SK-N-SH (cell line): ENCODE data around the gene PRICKLE1. TPM values are rescaled to one million over a fixed set of nuclear protein-coding genes. Genes with fewer than 3 reads are reported as not detected.

ENCODE experiments used
- CTCF ChIA-PET: fragments of 300-600, 350-600 bp; formaldehyde crosslinking; extraction: SDS; loops from one replicate; lab custom pipeline; 2021; lab: Yijun Ruan, JAX
- POLR2A ChIA-PET: fragments of 350-600 bp; sonication (Branson Sonifier 250); formaldehyde crosslinking; extraction: SDS; loops from one replicate; lab custom pipeline; 2020; ENCODE audit warnings: antibody characterized with exemption, inconsistent platforms; lab: Yijun Ruan, JAX
- DNase-seq: peaks from one replicate; pipeline ENCODE4 v3.0.0; 2012
- H2AFZ ChIP-seq: fragments of 200-600 bp; sonication (generic); 2 replicates; pipeline ENCODE4 v1.8.1; 2016; ENCODE audit warnings: antibody characterized with exemption, mild to moderate bottlenecking, low read depth
- H3F3A ChIP-seq: fragments of 200-600 bp; sonication (generic); replicated peaks from 2 replicates; pipeline ENCODE3; 2016; ENCODE audit warnings: antibody characterized with exemption, mild to moderate bottlenecking; ENCODE audit not compliant: insufficient read depth
- H3K27ac ChIP-seq, 2 experiments: fragments of 200-500 bp in 1 of 2; fragments of 200-600 bp in 1 of 2; sonication (Bioruptor generic) in 1 of 2; sonication (generic), shearing (Covaris generic) in 1 of 2; 2 replicates each; pipeline versions ENCODE4 v1.5.1 to v1.6.1; 2014 to 2016; ENCODE audit warnings: low read depth in 2 of 2, inconsistent platforms in 1 of 2, low read length in 1 of 2, mild to moderate bottlenecking in 1 of 2, mixed read lengths in 1 of 2
- H3K27me3 ChIP-seq: fragments of 200-600 bp; sonication (generic), shearing (Covaris generic); 2 replicates; pipeline ENCODE4 v1.6.1; 2016; ENCODE audit warnings: mixed run types; ENCODE audit not compliant: insufficient read depth
- H3K36me3 ChIP-seq, 2 experiments: fragments of 200-500 bp in 1 of 2; fragments of 200-600 bp in 1 of 2; sonication (Bioruptor generic) in 1 of 2; sonication (generic) in 1 of 2; replicated peaks in 1 of 2; 2 replicates each; pipeline versions ENCODE3 to v1.5.1; 2014 to 2016; ENCODE audit warnings: low read length in 1 of 2, mild to moderate bottlenecking in 1 of 2; ENCODE audit not compliant: insufficient read depth in 2 of 2, control insufficient read depth in 1 of 2
- H3K4me1 ChIP-seq, 2 experiments: fragments of 200-500 bp in 1 of 2; fragments of 200-600 bp in 1 of 2; sonication (Bioruptor generic) in 1 of 2; sonication (generic), shearing (Covaris generic) in 1 of 2; 2 replicates each; pipeline versions ENCODE4 v1.5.1 to v1.6.1; 2014 to 2016; ENCODE audit warnings: low read depth in 1 of 2, low read length in 1 of 2, mixed run types in 1 of 2; ENCODE audit not compliant: insufficient read depth in 2 of 2, control insufficient read depth in 1 of 2
- H3K4me2 ChIP-seq: fragments of 200-600 bp; sonication (generic), shearing (Covaris generic); 2 replicates; pipeline ENCODE4 v1.6.1; 2017; ENCODE audit warnings: mixed run types
- H3K4me3 ChIP-seq, 2 experiments: fragments of 200-500 bp in 1 of 2; fragments of 200-600 bp in 1 of 2; sonication (Bioruptor generic) in 1 of 2; sonication (generic), shearing (Covaris generic) in 1 of 2; 2 replicates each; pipeline versions ENCODE4 v1.5.1 to v1.8.1; 2014 to 2016; ENCODE audit warnings: low read depth in 2 of 2, inconsistent platforms in 1 of 2, low read length in 1 of 2, mild to moderate bottlenecking in 1 of 2, mixed read lengths in 1 of 2, moderate library complexity in 1 of 2
- H3K79me2 ChIP-seq: fragments of 200-600 bp; sonication (generic); 2 replicates; pipeline ENCODE4 v1.8.1; 2017; ENCODE audit warnings: mild to moderate bottlenecking; ENCODE audit not compliant: insufficient read depth
- H3K9ac ChIP-seq: fragments of 200-600 bp; sonication (generic); 2 replicates; pipeline ENCODE4 v1.6.1; 2017; ENCODE audit warnings: mixed run types
- H3K9me2 ChIP-seq: fragments of 200-600 bp; sonication (generic); 2 replicates; pipeline ENCODE4 v1.6.1; 2017; ENCODE audit warnings: mixed run types
- H3K9me3 ChIP-seq: fragments of 200-600 bp; sonication (generic); 2 replicates; pipeline ENCODE4 v1.6.1; 2017; ENCODE audit warnings: mixed run types, mild to moderate bottlenecking, moderate library complexity
- H4K20me1 ChIP-seq: fragments of 200-600 bp; sonication (generic); 2 replicates; pipeline ENCODE4 v1.6.1; 2017; ENCODE audit warnings: mild to moderate bottlenecking, mixed run types; ENCODE audit not compliant: insufficient read depth
- ELF1 ChIP-seq: IDR thresholded peaks from 2 replicates; pipeline ENCODE4 v1.4.0; 2012
- FOXJ3 ChIP-seq: sonication (generic); formaldehyde crosslinking; IDR thresholded peaks from 2 replicates; pipeline ENCODE4 v1.5.1; 2020; ENCODE audit warnings: mild to moderate bottlenecking, missing genetic modification reagents
- GABPA ChIP-seq: IDR thresholded peaks from 2 replicates; pipeline ENCODE4 v1.4.0; 2012; ENCODE audit warnings: low read depth, mild to moderate bottlenecking
- GATA2 ChIP-seq: sonication (generic); formaldehyde crosslinking; IDR thresholded peaks from 2 replicates; pipeline ENCODE4 v1.5.0; 2020; ENCODE audit warnings: mild to moderate bottlenecking, missing genetic modification reagents
- JUND ChIP-seq: IDR thresholded peaks from 2 replicates; pipeline ENCODE4 v1.4.0; 2012
- MEF2A ChIP-seq: IDR thresholded peaks from 2 replicates; pipeline ENCODE4 v1.4.0; 2012; ENCODE audit warnings: low read depth, borderline replicate concordance
- MXI1 ChIP-seq: IDR thresholded peaks from 2 replicates; pipeline ENCODE4 v1.6.1; 2012; ENCODE audit warnings: mild to moderate bottlenecking, low read depth, low read length, improper control_type of control experiment
- NFIC ChIP-seq: IDR thresholded peaks from 2 replicates; pipeline ENCODE4 v1.4.0; 2012; ENCODE audit warnings: borderline replicate concordance
- NRF1 ChIP-seq: IDR thresholded peaks from 2 replicates; pipeline ENCODE4 v1.6.1; 2012; ENCODE audit warnings: low read depth, mild to moderate bottlenecking, low read length
- PBX3 ChIP-seq: IDR thresholded peaks from 2 replicates; pipeline ENCODE4; 2012
- RAD21 ChIP-seq: IDR thresholded peaks from 2 replicates; pipeline ENCODE4 v1.6.1; 2012; ENCODE audit warnings: mild to moderate bottlenecking, low read length
- SIN3A ChIP-seq: IDR thresholded peaks from 2 replicates; pipeline ENCODE4 v1.6.1; 2012; ENCODE audit warnings: low read depth, mild to moderate bottlenecking, low read length, moderate library complexity, borderline replicate concordance
- USF1 ChIP-seq: IDR thresholded peaks from 2 replicates; pipeline ENCODE4 v1.4.0; 2012; ENCODE audit warnings: low read depth, borderline replicate concordance
- ZBTB33 ChIP-seq: IDR thresholded peaks from 2 replicates; pipeline ENCODE4 v1.4.0; 2012; ENCODE audit warnings: low read depth, borderline replicate concordance
- WGBS: methylation state at CpG from one replicate; pipeline ENCODE4 v1.1.6; 2017; ENCODE audit warnings: low lambda C conversion rate; 5-methylcytosine and 5-hydroxymethylcytosine counted together
- polyA plus RNA-seq, 3 experiments: library from polyadenylated mRNA; depleted of rRNA; stranded (reverse); fragments of >200 nt; gene quantifications; 2 replicates each; pipeline ENCODE4 v1.2.3, GENCODE V29; 2012
- TF ChIP-seq, protein P1 (sequence below): fragments of 200-600 bp; sonication (generic); IDR thresholded peaks from 2 replicates; pipeline ENCODE4 v1.6.1; 2017; ENCODE audit warnings: antibody characterized with exemption, mild to moderate bottlenecking, moderate library complexity
- TF ChIP-seq, protein P2 (sequence below): fragments of 150-350 bp; IDR thresholded peaks from 2 replicates; pipeline ENCODE4 v1.6.1; 2016; ENCODE audit warnings: mild to moderate bottlenecking, low read depth, low read length

The PRICKLE1 gene
- polyA plus RNA-seq, 1 of the 3 experiments (the other 2 are of a cell fraction), result 1.2 TPM

DNA sequence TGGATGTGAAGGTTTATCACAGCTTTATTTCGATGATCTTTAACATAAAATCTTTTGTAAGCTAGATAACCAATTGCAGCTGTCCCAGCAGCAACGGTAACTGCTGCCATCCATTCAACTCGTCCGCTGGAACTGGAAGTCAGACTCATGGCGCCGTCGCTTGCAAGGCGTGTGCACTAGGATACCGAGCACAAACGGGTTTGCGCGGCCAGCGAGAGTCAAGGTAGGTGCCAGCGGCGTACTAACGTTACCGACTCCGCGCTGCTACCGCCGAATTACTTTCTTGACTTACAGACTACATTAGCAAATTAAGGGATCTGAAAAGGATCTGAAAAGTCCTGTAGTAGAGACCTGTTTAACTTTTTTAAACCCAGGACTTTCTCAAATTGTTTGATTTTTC, 47.4 kb upstream of the PRICKLE1 start (continued):
- no peak for TF ChIP-seq USF1
- TF ChIP-seq GABPA, result no peak
- TF ChIP-seq FOXJ3 (CRISPR knock-in tag), result no peak
- no peak for TF ChIP-seq RAD21

DNA sequence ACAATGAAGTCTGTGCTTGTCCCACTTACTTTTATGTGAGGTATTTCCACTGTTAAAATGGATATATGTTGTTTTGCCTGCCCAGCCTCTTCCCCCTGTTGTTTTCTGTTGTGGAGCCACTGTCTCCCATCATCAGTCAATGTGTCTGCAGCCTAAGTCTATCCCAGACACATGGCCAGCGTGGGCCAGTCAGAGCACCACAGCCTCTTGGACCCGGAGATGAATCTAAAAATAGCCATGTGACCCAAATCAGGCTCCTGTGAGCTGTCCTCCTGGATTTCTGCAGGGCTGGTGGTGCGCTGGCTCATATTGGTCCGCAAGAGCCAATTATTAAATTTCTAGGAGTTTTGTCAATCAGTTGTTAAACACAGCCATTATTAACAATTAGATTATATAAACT, 44.0 kb upstream of the PRICKLE1 start:
- Histone ChIP-seq H3K36me3 (no peaks in the 10 kb centered on the region), H4K20me1 (no peaks in the 10 kb centered on the region), H2AFZ (no peak overlapping the region), H3F3A (no peaks in the 10 kb centered on the region), H3K27me3 (no peaks in the 10 kb centered on the region), H3K9me3 (no peaks in the 10 kb centered on the region), H3K4me1 (no peaks in the 10 kb centered on the region), H3K4me3 (no peak overlapping the region), H3K27ac (no peak overlapping the region), H3K9me2 (no peaks in the 10 kb centered on the region), H3K79me2 (no peaks in the 10 kb centered on the region), H3K4me2 (no peak overlapping the region), H3K9ac (no peak overlapping the region)
- ChIA-PET POLR2A (no interaction called here), CTCF (no interaction called here)
- DNase-seq, result no peak
- WGBS, result 43% methylated on average over 4 of the region's 4 CpGs
- TF ChIP-seq GATA2 (no peak), PBX3 (no peak), JUND (no peak), MXI1 (no peak), GABPA (no peak)

GRCh38 chr12:42631513-42631912, 42.0 kb upstream of the PRICKLE1 start:
- no peaks in the 10 kb centered on the region for H4K20me1 ChIP-seq
- H3K36me3 ChIP-seq, result no peaks in the 10 kb centered on the region
- CTCF ChIA-PET, result no interaction called here
- no peaks in the 10 kb centered on the region for H3K9me3 ChIP-seq
- TF ChIP-seq ZBTB33 (no peak), MEF2A (no peak), NFIC (no peak), ELF1 (no peak), MXI1 (no peak), GABPA (no peak), JUND (no peak), NRF1 (no peak), SIN3A (no peak)
- TF ChIP-seq, protein P1, sequence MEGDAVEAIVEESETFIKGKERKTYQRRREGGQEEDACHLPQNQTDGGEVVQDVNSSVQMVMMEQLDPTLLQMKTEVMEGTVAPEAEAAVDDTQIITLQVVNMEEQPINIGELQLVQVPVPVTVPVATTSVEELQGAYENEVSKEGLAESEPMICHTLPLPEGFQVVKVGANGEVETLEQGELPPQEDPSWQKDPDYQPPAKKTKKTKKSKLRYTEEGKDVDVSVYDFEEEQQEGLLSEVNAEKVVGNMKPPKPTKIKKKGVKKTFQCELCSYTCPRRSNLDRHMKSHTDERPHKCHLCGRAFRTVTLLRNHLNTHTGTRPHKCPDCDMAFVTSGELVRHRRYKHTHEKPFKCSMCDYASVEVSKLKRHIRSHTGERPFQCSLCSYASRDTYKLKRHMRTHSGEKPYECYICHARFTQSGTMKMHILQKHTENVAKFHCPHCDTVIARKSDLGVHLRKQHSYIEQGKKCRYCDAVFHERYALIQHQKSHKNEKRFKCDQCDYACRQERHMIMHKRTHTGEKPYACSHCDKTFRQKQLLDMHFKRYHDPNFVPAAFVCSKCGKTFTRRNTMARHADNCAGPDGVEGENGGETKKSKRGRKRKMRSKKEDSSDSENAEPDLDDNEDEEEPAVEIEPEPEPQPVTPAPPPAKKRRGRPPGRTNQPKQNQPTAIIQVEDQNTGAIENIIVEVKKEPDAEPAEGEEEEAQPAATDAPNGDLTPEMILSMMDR, result no peak
- TF ChIP-seq, protein P2, sequence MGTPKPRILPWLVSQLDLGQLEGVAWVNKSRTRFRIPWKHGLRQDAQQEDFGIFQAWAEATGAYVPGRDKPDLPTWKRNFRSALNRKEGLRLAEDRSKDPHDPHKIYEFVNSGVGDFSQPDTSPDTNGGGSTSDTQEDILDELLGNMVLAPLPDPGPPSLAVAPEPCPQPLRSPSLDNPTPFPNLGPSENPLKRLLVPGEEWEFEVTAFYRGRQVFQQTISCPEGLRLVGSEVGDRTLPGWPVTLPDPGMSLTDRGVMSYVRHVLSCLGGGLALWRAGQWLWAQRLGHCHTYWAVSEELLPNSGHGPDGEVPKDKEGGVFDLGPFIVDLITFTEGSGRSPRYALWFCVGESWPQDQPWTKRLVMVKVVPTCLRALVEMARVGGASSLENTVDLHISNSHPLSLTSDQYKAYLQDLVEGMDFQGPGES, result no peak
- TF ChIP-seq, all 33 proteins: peak for 0
- no peak overlapping the region for H3K4me3 ChIP-seq
- H3K79me2 ChIP-seq, result no peaks in the 10 kb centered on the region
- H3K4me2 ChIP-seq, result no peak overlapping the region
- H3K4me1 ChIP-seq, result no peaks in the 10 kb centered on the region
- H3K27ac ChIP-seq, result no peak overlapping the region
- no peak for DNase-seq
- H3K27me3 ChIP-seq, result no peaks in the 10 kb centered on the region
- POLR2A ChIA-PET, result interaction anchor here (0.6 kb wide), 1 partner anchor 9 kb away, joined by 4 read pairs; no protein-coding TSS in a partner anchor
- H3K9me2 ChIP-seq, result no peaks in the 10 kb centered on the region
- no peaks in the 10 kb centered on the region for H3F3A ChIP-seq
- H2AFZ ChIP-seq, result no peak overlapping the region
- no peak overlapping the region for H3K9ac ChIP-seq
- WGBS, result 100% methylated on average over 1 of the region's 1 CpG
